Measurements from ENCODE around the gene SRXN1. TPM values are rescaled to one million over a fixed set of nuclear protein-coding genes. Genes with fewer than 3 reads are reported as not detected.
A peak's percentile ranks its signal among the peaks of the same experiment; 100 is the strongest.

Gene SRXN1
- total RNA-seq, 4 donors from 2014 or later, result 87.9 to 170 (median 128) TPM

DNA sequence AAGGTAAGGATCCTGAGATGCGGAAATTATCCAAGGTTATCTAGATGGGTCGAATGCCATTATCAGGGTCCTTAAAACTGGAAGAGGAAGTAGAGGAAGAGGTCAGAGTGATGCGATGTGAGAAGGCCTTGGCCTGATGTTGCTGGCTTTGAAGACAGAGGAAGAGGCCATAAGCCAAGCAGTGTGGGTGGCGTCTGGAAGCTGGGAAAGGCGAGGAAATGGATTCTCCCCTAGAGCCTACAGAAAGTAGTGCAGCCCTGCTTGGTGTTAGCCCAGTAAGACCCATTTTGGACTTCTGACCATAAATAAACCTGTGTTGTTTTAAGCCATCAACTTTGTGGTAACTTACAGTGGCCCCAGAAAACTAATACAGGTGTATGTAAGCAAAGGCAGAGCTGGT, 2.0 kb downstream of the SRXN1 start:
- ATAC-seq (no peak), DNase-seq (no peak)
- H3K4me3 ChIP-seq, result peak overlapping the region in 2 of 4 donors; percentile 9 to 76
- no peaks in the 10 kb centered on the region for H3K27me3 ChIP-seq
- TF ChIP-seq, protein P1, sequence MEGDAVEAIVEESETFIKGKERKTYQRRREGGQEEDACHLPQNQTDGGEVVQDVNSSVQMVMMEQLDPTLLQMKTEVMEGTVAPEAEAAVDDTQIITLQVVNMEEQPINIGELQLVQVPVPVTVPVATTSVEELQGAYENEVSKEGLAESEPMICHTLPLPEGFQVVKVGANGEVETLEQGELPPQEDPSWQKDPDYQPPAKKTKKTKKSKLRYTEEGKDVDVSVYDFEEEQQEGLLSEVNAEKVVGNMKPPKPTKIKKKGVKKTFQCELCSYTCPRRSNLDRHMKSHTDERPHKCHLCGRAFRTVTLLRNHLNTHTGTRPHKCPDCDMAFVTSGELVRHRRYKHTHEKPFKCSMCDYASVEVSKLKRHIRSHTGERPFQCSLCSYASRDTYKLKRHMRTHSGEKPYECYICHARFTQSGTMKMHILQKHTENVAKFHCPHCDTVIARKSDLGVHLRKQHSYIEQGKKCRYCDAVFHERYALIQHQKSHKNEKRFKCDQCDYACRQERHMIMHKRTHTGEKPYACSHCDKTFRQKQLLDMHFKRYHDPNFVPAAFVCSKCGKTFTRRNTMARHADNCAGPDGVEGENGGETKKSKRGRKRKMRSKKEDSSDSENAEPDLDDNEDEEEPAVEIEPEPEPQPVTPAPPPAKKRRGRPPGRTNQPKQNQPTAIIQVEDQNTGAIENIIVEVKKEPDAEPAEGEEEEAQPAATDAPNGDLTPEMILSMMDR (IDR thresholded peaks at IDR 0.05 in 4 of 5, conservative IDR thresholded peaks at IDR 0.05 in 1 of 5), result peak in 2 of 5 experiments; percentile 20 to 24
- TF ChIP-seq POLR2A (IDR thresholded peaks at IDR 0.05), result no peak
- in situ Hi-C loops (cut with MboI; ENCODE audit: low sequenced_read_pairs in 4 of 4) (loop anchor here in 2 of 4 donors (10.0 kb wide), 2 partner anchors 96 to 106 kb away; partner anchors contain the start of gene CSNK2A1 (in 1 of the 2)), intact Hi-C loops (cut with DNase I; ENCODE audit: low total_unique reads) (loop anchor here (5.0 kb wide), 5 partner anchors 86 to 471 kb away; partner anchors contain the start of genes CSNK2A1 and RBCK1)
- peak overlapping the region; percentile 27 to 99 (median 88) for H3K27ac ChIP-seq
- peaks cover 0 to 42% of the 10 kb centered on the region in 2 donors for H3K36me3 ChIP-seq
- peaks cover 19 to 26% of the 10 kb centered on the region in 2 donors for H3K4me1 ChIP-seq
- H3K9me3 ChIP-seq, result no peaks in the 10 kb centered on the region

DNA sequence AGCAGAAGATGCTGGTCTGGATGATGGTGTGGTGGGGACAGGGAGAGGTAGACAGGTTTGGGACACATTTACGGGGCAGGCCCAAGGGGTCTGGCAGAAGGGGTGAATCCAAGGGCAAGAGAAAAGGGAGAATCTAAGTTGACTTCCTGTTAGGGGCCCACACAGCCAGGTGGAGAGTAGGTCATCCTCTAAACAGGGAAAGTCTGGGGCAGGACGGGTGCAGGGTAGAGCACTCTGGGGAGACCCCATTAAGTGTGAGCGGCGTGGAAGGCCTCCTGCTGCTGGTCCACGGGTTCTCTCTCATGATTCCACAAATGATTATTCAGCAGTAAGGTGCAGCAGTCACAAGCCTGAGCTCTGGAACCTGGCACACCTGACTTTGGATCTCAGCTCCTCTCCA, 2.7 kb downstream of the SRXN1 start:
- no peak for DNase-seq

DNA sequence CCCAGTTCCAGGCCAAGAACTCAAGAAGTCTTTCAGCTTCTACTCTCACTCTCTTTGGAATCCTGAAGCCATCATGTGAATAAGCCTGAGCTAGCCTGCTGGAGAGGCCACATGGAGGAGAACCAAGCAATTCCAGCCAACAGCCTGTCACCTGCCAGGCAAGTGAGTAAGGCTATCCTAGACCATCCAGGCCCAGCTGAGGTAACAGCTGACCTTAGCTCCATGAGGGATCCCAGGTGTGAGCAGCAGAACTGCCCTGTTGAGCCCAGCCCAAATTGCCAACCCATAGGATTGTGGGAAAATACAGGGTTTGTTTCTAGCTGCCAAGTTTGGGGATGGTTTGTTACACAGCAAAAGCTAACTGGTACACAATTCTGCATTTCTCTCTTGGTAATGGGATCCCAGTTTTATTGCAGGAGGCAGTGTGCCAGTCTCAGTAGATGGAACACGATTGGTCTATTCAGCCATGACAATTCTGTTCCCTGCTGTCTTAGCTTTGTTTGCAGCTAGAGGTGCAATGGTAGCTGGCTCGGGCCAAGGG, 5.5 kb downstream of the SRXN1 start:
- intact Hi-C loops (cut with DNase I; ENCODE audit: low total_unique reads) (no loop called here), in situ Hi-C loops (cut with MboI; ENCODE audit: low sequenced_read_pairs in 4 of 4) (loop anchor here in 3 of 4 donors (10.0 kb wide), 2 partner anchors 83 to 293 kb away; no protein-coding TSS in a partner anchor)
- peaks cover 0 to 7% (median 2%) of the 10 kb centered on the region in 3 donors for H3K27me3 ChIP-seq
- TF ChIP-seq, protein P1 (IDR thresholded peaks at IDR 0.05 in 4 of 5, conservative IDR thresholded peaks at IDR 0.05 in 1 of 5), result no peak
- no peak for TF ChIP-seq POLR2A (IDR thresholded peaks at IDR 0.05)
- peaks cover 0 to 42% of the 10 kb centered on the region in 2 donors for H3K36me3 ChIP-seq
- no peak overlapping the region for H3K4me3 ChIP-seq
- no peaks in the 10 kb centered on the region for H3K9me3 ChIP-seq
- no peak for ATAC-seq
- peaks cover 10 to 19% of the 10 kb centered on the region in 2 donors for H3K4me1 ChIP-seq
- peak in 1 of 2 donors; percentile 29 for DNase-seq
- peak overlapping the region in 2 of 4 donors; percentile 4 to 49 for H3K27ac ChIP-seq

More for the DNA sequence above, 2.7 kb downstream of the SRXN1 start:
- no peak for ATAC-seq
- H3K27me3 ChIP-seq, result no peaks in the 10 kb centered on the region
- peak overlapping the region in 2 of 4 donors; percentile 27 to 99 for H3K27ac ChIP-seq
- peaks cover 19 to 29% of the 10 kb centered on the region in 2 donors for H3K4me1 ChIP-seq
- in situ Hi-C loops (cut with MboI; ENCODE audit: low sequenced_read_pairs in 4 of 4), result loop anchor here in 2 of 4 donors (10.0 kb wide), 2 partner anchors 95 to 105 kb away; partner anchors contain the start of gene CSNK2A1 (in 1 of the 2)
- no peaks in the 10 kb centered on the region for H3K9me3 ChIP-seq
- H3K36me3 ChIP-seq, result peaks cover 0 to 42% of the 10 kb centered on the region in 2 donors
- TF ChIP-seq POLR2A (IDR thresholded peaks at IDR 0.05), result no peak
- TF ChIP-seq, protein P1 (IDR thresholded peaks at IDR 0.05 in 4 of 5, conservative IDR thresholded peaks at IDR 0.05 in 1 of 5), result no peak
- intact Hi-C loops (cut with DNase I; ENCODE audit: low total_unique reads), result loop anchor here (5.0 kb wide), 5 partner anchors 87 to 472 kb away; partner anchors contain the start of genes CSNK2A1 and RBCK1
- no peak overlapping the region for H3K4me3 ChIP-seq

DNA sequence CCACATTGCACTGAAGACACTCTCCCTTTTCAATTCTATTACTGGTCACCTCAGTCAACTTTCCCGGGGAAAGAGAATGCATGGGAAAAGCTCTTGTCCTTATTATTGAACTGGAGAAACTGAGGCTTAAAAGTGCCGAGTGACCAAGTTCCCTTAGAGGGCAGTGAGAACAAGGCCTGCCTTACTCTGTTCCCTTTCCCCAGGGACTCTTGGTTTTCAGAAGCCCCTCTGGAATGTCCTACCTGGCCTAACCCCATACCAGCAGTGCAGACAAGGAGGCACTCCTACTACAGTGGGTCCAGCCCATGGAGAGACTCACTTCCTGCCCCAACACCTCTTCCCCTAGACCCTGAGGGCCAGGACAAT, 6.1 kb downstream of the SRXN1 start:
- ATAC-seq (no peak), DNase-seq (no peak)
- peaks cover 0 to 42% of the 10 kb centered on the region in 2 donors for H3K36me3 ChIP-seq
- in situ Hi-C loops (cut with MboI; ENCODE audit: low sequenced_read_pairs in 4 of 4), result loop anchor here in 3 of 4 donors (10.0 kb wide), 2 partner anchors 82 to 292 kb away; no protein-coding TSS in a partner anchor
- TF ChIP-seq, protein P1 (IDR thresholded peaks at IDR 0.05 in 4 of 5, conservative IDR thresholded peaks at IDR 0.05 in 1 of 5), result no peak
- no peak for TF ChIP-seq POLR2A (IDR thresholded peaks at IDR 0.05)
- H3K27me3 ChIP-seq, result peaks cover 0 to 10% (median 2%) of the 10 kb centered on the region in 3 donors
- peak overlapping the region in 3 of 4 donors; percentile 23 to 49 (median 23) for H3K27ac ChIP-seq
- H3K4me3 ChIP-seq, result no peak overlapping the region
- H3K9me3 ChIP-seq, result no peaks in the 10 kb centered on the region
- peaks cover 3 to 19% of the 10 kb centered on the region in 2 donors for H3K4me1 ChIP-seq
- intact Hi-C loops (cut with DNase I; ENCODE audit: low total_unique reads), result no loop called here
